HG02852 (cell line): ENCODE measurements around the gene TRIO.
A peak's percentile ranks its signal among the peaks of the same experiment; 100 is the strongest.
"Not testable (repeated sequence)": the region's sequence is repeated elsewhere in the genome, so short reads cannot be mapped to it uniquely, and the experiment has no call there.

ENCODE experiments used
- ATAC-seq: cut with Tn5 transposase; IDR thresholded peaks from one replicate; pipeline ENCODE4 v1.9.1; 2021; ENCODE audit warnings: mild to moderate bottlenecking, moderate library complexity; ENCODE audit not compliant: unreplicated experiment

The TRIO gene

GRCh38 chr5:14142827-14143545 lies at the start of gene TRIO:
Gene TRIO, plus strand, starts transcription at chr5:14143342. Its CDS starts 384 bp downstream, at chr5:14143726.
- peak; percentile 42 for ATAC-seq

GRCh38 chr5:14097380-14097779 lies 45.8 kb upstream of the TRIO start:
- not testable (repeated sequence) for ATAC-seq

GRCh38 chr5:14097998-14098471 lies 45.1 kb upstream of the TRIO start:
- ATAC-seq: no peak

GRCh38 chr5:14100281-14100680 lies 42.9 kb upstream of the TRIO start:
- no peak for ATAC-seq

GRCh38 chr5:14101922-14102321 lies 41.2 kb upstream of the TRIO start:
- ATAC-seq: no peak

- ATAC-seq: no peak
Measured at GRCh38 chr5:14102666-14103065, 40.5 kb upstream of the TRIO start.

GRCh38 chr5:14105718-14106410 lies 37.3 kb upstream of the TRIO start:
- ATAC-seq: no peak

GRCh38 chr5:14107536-14107935 lies 35.6 kb upstream of the TRIO start:
- no peak for ATAC-seq

- ATAC-seq: peak; percentile 72
Measured at GRCh38 chr5:14108170-14108996, 34.8 kb upstream of the TRIO start.

GRCh38 chr5:14109041-14109747 lies 33.9 kb upstream of the TRIO start:
- ATAC-seq: peak; percentile 90

- no peak for ATAC-seq
Measured at GRCh38 chr5:14109771-14110170, 33.4 kb upstream of the TRIO start.

GRCh38 chr5:14110196-14110595 lies 32.9 kb upstream of the TRIO start:
- no peak for ATAC-seq

GRCh38 chr5:14110680-14111079 lies 32.5 kb upstream of the TRIO start:
- no peak for ATAC-seq

- no peak for ATAC-seq
Measured at GRCh38 chr5:14112998-14113652, 30.0 kb upstream of the TRIO start.

- no peak for ATAC-seq
Measured at GRCh38 chr5:14114615-14115251, 28.4 kb upstream of the TRIO start.

- ATAC-seq: no peak
Measured at GRCh38 chr5:14115323-14115895, 27.7 kb upstream of the TRIO start.

GRCh38 chr5:14118551-14119320 lies 24.4 kb upstream of the TRIO start:
- no peak for ATAC-seq

- ATAC-seq: no peak
Measured at GRCh38 chr5:14120176-14120575, 23.0 kb upstream of the TRIO start.

- ATAC-seq: no peak
Measured at GRCh38 chr5:14121552-14121951, 21.6 kb upstream of the TRIO start.
